ENCODE measurements around the gene CORO2A.

Gene CORO2A

DNA sequence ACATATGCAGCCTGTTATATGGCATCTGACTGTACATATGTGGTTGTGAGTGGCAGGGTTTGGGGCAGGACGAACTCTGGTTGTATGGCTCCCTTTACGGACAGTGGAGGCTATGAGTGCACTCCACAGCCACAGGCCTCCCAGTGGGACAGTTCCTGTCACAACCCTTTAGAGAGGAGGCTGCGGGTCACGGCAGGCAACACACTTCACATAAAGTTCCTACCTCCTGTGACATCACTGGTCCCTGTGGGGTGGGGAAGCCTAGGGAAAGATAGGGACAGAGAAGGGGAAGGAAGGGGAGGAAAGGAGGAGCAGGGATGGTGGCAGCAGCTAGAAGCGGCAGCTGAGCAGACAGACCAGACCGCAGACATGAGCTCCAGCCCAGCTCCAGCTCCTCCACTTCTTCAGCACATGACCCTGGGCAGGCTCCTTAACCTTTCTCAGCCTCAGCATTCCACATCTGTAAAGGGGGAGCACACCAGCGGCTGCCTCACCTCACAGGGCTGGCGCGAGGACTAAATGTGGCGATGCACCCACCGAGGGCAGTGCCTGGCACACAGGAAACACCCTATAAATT lies 27.4 kb upstream of the CORO2A start:
- H3K9ac ChIP-seq (ENCODE audit: low read depth, low read length, poor library complexity), result no peak overlapping the region
- H3K27me3 ChIP-seq (ENCODE audit: control insufficient read depth in 3 of 3, insufficient read depth in 3 of 3, low read depth in 1 of 3, low read length in 3 of 3), result no peaks in the 10 kb centered on the region
- no peak overlapping the region for H3K14ac ChIP-seq (ENCODE audit: low read length)
- H3K4me3 ChIP-seq (ENCODE audit: low read length in 2 of 2), result no peak overlapping the region
- DNase-seq (ENCODE audit: low spot score), result no peak
- no peak overlapping the region for H2BK5ac ChIP-seq (ENCODE audit: low read length)
- no peak overlapping the region for H2BK120ac ChIP-seq (ENCODE audit: low read depth, low read length)
- H4K8ac ChIP-seq (ENCODE audit: low read depth, low read length), result no peak overlapping the region
- H3K4ac ChIP-seq (ENCODE audit: low read length), result no peak overlapping the region
- H2BK15ac ChIP-seq (ENCODE audit: low read length), result peak overlapping the region; percentile 45
- peaks cover 0 to 16% of the 10 kb centered on the region in 2 donors for H3K4me1 ChIP-seq (ENCODE audit: control insufficient read depth in 2 of 2, insufficient read depth in 1 of 2, low read depth in 1 of 2, low read length in 2 of 2)
- no peak overlapping the region for H3K4me2 ChIP-seq (ENCODE audit: insufficient read depth, low read length, poor library complexity, severe bottlenecking)
- no peak overlapping the region for H4K91ac ChIP-seq (ENCODE audit: low read depth, low read length, poor library complexity)
- no peak overlapping the region for H2BK12ac ChIP-seq (ENCODE audit: low read length)
- H3K18ac ChIP-seq (ENCODE audit: low read length), result peak overlapping the region; percentile 11
- H3K79me1 ChIP-seq (ENCODE audit: low read depth, low read length), result no peaks in the 10 kb centered on the region
- WGBS, 2 donors (ENCODE audit: extremely low coverage in 2 of 2, insufficient read length in 2 of 2, insufficient replicate concordance in 1 of 2), result no CpG with 5 or more reads among the region's 11 CpGs
- H3K27ac ChIP-seq (replicated peaks; ENCODE audit: low read length), result no peak overlapping the region
- peak overlapping the region; percentile 11 for H3K23ac ChIP-seq (ENCODE audit: low read depth, low read length, poor library complexity)
- no peaks in the 10 kb centered on the region for H3K9me3 ChIP-seq (replicated peaks in 1 of 2; ENCODE audit: control insufficient read depth in 2 of 2, insufficient read depth in 1 of 2, low read depth in 1 of 2, low read length in 2 of 2)
- H2AK5ac ChIP-seq (ENCODE audit: low read depth, low read length), result peak overlapping the region; percentile 23
- H3K36me3 ChIP-seq (replicated peaks in 1 of 2; ENCODE audit: control insufficient read depth in 2 of 2, insufficient read depth in 2 of 2, low read length in 2 of 2), result no peaks in the 10 kb centered on the region
- H2AFZ ChIP-seq (ENCODE audit: low read length), result no peak overlapping the region

- Histone ChIP-seq H3K4me1 (ENCODE audit: control insufficient read depth in 2 of 2, insufficient read depth in 1 of 2, low read depth in 1 of 2, low read length in 2 of 2) (peaks cover 0 to 14% of the 10 kb centered on the region in 2 donors), H4K8ac (ENCODE audit: low read depth, low read length) (no peak overlapping the region), H3K27me3 (ENCODE audit: control insufficient read depth in 3 of 3, insufficient read depth in 3 of 3, low read depth in 1 of 3, low read length in 3 of 3) (no peaks in the 10 kb centered on the region), H2BK5ac (ENCODE audit: low read length) (no peak overlapping the region), H2BK15ac (ENCODE audit: low read length) (no peak overlapping the region), H3K9ac (ENCODE audit: low read depth, low read length, poor library complexity) (no peak overlapping the region), H3K23ac (ENCODE audit: low read depth, low read length, poor library complexity) (no peak overlapping the region), H2AFZ (ENCODE audit: low read length) (no peak overlapping the region), H3K9me3 (replicated peaks in 1 of 2; ENCODE audit: control insufficient read depth in 2 of 2, insufficient read depth in 1 of 2, low read depth in 1 of 2, low read length in 2 of 2) (no peaks in the 10 kb centered on the region), H2AK5ac (ENCODE audit: low read depth, low read length) (no peak overlapping the region), H3K79me1 (ENCODE audit: low read depth, low read length) (no peaks in the 10 kb centered on the region), H3K4me2 (ENCODE audit: insufficient read depth, low read length, poor library complexity, severe bottlenecking) (no peak overlapping the region), H3K36me3 (replicated peaks in 1 of 2; ENCODE audit: control insufficient read depth in 2 of 2, insufficient read depth in 2 of 2, low read length in 2 of 2) (no peaks in the 10 kb centered on the region), H2BK120ac (ENCODE audit: low read depth, low read length) (no peak overlapping the region), H3K18ac (ENCODE audit: low read length) (no peak overlapping the region), H3K4ac (ENCODE audit: low read length) (no peak overlapping the region), H3K14ac (ENCODE audit: low read length) (no peak overlapping the region), H3K27ac (replicated peaks; ENCODE audit: low read length) (no peak overlapping the region), H2BK12ac (ENCODE audit: low read length) (no peak overlapping the region), H3K4me3 (ENCODE audit: low read length in 2 of 2) (no peak overlapping the region), H4K91ac (ENCODE audit: low read depth, low read length, poor library complexity) (no peak overlapping the region)
- DNase-seq (ENCODE audit: low spot score), result no peak
- WGBS, 2 donors (ENCODE audit: extremely low coverage in 2 of 2, insufficient read length in 2 of 2, insufficient replicate concordance in 1 of 2), result no CpG with 5 or more reads among the region's 7 CpGs
These were observed 26.9 kb upstream of the CORO2A start for GRCh38 chr9:98219364-98219716.

- no peak overlapping the region for H3K4me2 ChIP-seq (ENCODE audit: insufficient read depth, low read length, poor library complexity, severe bottlenecking)
- H2BK120ac ChIP-seq (ENCODE audit: low read depth, low read length), result no peak overlapping the region
- no peaks in the 10 kb centered on the region for H3K9me3 ChIP-seq (replicated peaks in 1 of 2; ENCODE audit: control insufficient read depth in 2 of 2, insufficient read depth in 1 of 2, low read depth in 1 of 2, low read length in 2 of 2)
- H3K9ac ChIP-seq (ENCODE audit: low read depth, low read length, poor library complexity), result no peak overlapping the region
- H2BK15ac ChIP-seq (ENCODE audit: low read length), result no peak overlapping the region
- no peaks in the 10 kb centered on the region for H3K36me3 ChIP-seq (replicated peaks in 1 of 2; ENCODE audit: control insufficient read depth in 2 of 2, insufficient read depth in 2 of 2, low read length in 2 of 2)
- H2AK5ac ChIP-seq (ENCODE audit: low read depth, low read length), result no peak overlapping the region
- no peak overlapping the region for H4K8ac ChIP-seq (ENCODE audit: low read depth, low read length)
- H3K27me3 ChIP-seq (ENCODE audit: control insufficient read depth in 3 of 3, insufficient read depth in 3 of 3, low read depth in 1 of 3, low read length in 3 of 3), result no peaks in the 10 kb centered on the region
- H3K23ac ChIP-seq (ENCODE audit: low read depth, low read length, poor library complexity), result no peak overlapping the region
- no CpG with 5 or more reads among the region's 11 CpGs for WGBS, 2 donors (ENCODE audit: extremely low coverage in 2 of 2, insufficient read length in 2 of 2, insufficient replicate concordance in 1 of 2)
- peak overlapping the region; percentile 8 for H3K27ac ChIP-seq (replicated peaks; ENCODE audit: low read length)
- no peak overlapping the region for H3K4ac ChIP-seq (ENCODE audit: low read length)
- H3K4me3 ChIP-seq (ENCODE audit: low read length in 2 of 2), result no peak overlapping the region
- DNase-seq (ENCODE audit: low spot score), result no peak
- peaks cover 0 to 14% of the 10 kb centered on the region in 2 donors for H3K4me1 ChIP-seq (ENCODE audit: control insufficient read depth in 2 of 2, insufficient read depth in 1 of 2, low read depth in 1 of 2, low read length in 2 of 2)
- H2BK12ac ChIP-seq (ENCODE audit: low read length), result no peak overlapping the region
- no peaks in the 10 kb centered on the region for H3K79me1 ChIP-seq (ENCODE audit: low read depth, low read length)
- H3K14ac ChIP-seq (ENCODE audit: low read length), result no peak overlapping the region
- peak overlapping the region; percentile 1 for H2AFZ ChIP-seq (ENCODE audit: low read length)
- H4K91ac ChIP-seq (ENCODE audit: low read depth, low read length, poor library complexity), result no peak overlapping the region
- peak overlapping the region; percentile 33 for H3K18ac ChIP-seq (ENCODE audit: low read length)
- H2BK5ac ChIP-seq (ENCODE audit: low read length), result no peak overlapping the region
These were observed 26.3 kb upstream of the CORO2A start for GRCh38 chr9:98218562-98219363.

GRCh38 chr9:98217255-98217654 lies 24.8 kb upstream of the CORO2A start:
- no peak overlapping the region for H4K91ac ChIP-seq (ENCODE audit: low read depth, low read length, poor library complexity)
- H3K36me3 ChIP-seq (replicated peaks in 1 of 2; ENCODE audit: control insufficient read depth in 2 of 2, insufficient read depth in 2 of 2, low read length in 2 of 2), result no peaks in the 10 kb centered on the region
- no peak overlapping the region for H3K9ac ChIP-seq (ENCODE audit: low read depth, low read length, poor library complexity)
- H3K27ac ChIP-seq (replicated peaks; ENCODE audit: low read length), result no peak overlapping the region
- no peak overlapping the region for H2BK120ac ChIP-seq (ENCODE audit: low read depth, low read length)
- H3K9me3 ChIP-seq (replicated peaks in 1 of 2; ENCODE audit: control insufficient read depth in 2 of 2, insufficient read depth in 1 of 2, low read depth in 1 of 2, low read length in 2 of 2), result no peaks in the 10 kb centered on the region
- no peak overlapping the region for H2BK12ac ChIP-seq (ENCODE audit: low read length)
- H2AFZ ChIP-seq (ENCODE audit: low read length), result no peak overlapping the region
- H2BK15ac ChIP-seq (ENCODE audit: low read length), result no peak overlapping the region
- H3K27me3 ChIP-seq (ENCODE audit: control insufficient read depth in 3 of 3, insufficient read depth in 3 of 3, low read depth in 1 of 3, low read length in 3 of 3), result no peaks in the 10 kb centered on the region
- no peak overlapping the region for H3K14ac ChIP-seq (ENCODE audit: low read length)
- H2AK5ac ChIP-seq (ENCODE audit: low read depth, low read length), result peak overlapping the region; percentile 3
- no peaks in the 10 kb centered on the region for H3K79me1 ChIP-seq (ENCODE audit: low read depth, low read length)
- no peak overlapping the region for H3K23ac ChIP-seq (ENCODE audit: low read depth, low read length, poor library complexity)
- H4K8ac ChIP-seq (ENCODE audit: low read depth, low read length), result no peak overlapping the region
- DNase-seq (ENCODE audit: low spot score), result no peak
- H2BK5ac ChIP-seq (ENCODE audit: low read length), result no peak overlapping the region
- no CpG with 5 or more reads among the region's 2 CpGs for WGBS, 2 donors (ENCODE audit: extremely low coverage in 2 of 2, insufficient read length in 2 of 2, insufficient replicate concordance in 1 of 2)
- H3K4me3 ChIP-seq (ENCODE audit: low read length in 2 of 2), result no peak overlapping the region
- H3K4me1 ChIP-seq (ENCODE audit: control insufficient read depth in 2 of 2, insufficient read depth in 1 of 2, low read depth in 1 of 2, low read length in 2 of 2), result peaks cover 0 to 11% of the 10 kb centered on the region in 2 donors
- H3K4me2 ChIP-seq (ENCODE audit: insufficient read depth, low read length, poor library complexity, severe bottlenecking), result no peak overlapping the region
- H3K4ac ChIP-seq (ENCODE audit: low read length), result no peak overlapping the region
- H3K18ac ChIP-seq (ENCODE audit: low read length), result no peak overlapping the region
